HG02981 (cell line): Measurements from ENCODE around the gene S100A12.

ENCODE experiments used
- ATAC-seq: cut with Tn5 transposase; IDR thresholded peaks from one replicate; pipeline ENCODE4 v1.9.1; 2021; ENCODE audit warnings: mild to moderate bottlenecking, moderate library complexity; ENCODE audit not compliant: unreplicated experiment

The S100A12 gene

DNA sequence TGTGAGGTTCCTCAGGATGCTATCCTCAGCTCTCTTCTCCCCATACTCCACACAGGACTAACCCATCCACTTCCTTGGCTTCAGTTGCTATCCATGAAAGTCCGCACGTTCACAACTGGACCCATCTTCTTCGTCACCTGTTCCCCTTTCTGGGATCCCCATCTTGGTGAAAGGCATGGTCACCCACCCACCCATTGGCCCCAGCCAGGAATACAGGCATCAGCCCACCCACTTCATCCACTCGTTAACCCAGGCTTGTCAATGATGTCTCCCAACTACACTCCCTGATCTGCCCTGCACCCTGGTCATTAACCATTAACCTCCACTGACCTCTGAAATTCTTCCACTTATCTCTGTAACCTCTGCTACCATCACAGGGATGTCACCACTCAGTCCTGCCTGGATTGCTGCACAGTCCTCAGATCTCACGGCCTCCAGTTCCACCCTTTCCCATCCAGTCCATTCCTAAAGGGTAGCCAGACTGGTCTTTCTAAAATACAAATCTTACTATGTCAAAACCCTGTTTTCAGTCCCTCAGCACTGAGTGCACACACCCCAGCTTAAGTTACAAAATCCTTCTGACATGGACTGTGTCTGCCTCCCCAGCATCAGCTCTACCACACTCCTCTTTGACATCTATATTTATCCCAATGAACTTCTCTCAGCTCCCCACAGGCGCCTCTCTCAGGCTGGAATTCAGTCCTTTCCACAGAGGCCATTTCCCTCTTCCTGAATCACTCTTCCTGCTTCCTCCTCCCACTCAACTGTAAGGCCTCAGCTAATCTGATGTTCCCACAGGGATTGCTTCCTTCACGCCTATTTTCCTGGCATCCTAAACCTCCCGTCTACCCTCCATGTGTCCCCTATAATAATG, 37.2 kb downstream of the S100A12 start:
- no peak for ATAC-seq

DNA sequence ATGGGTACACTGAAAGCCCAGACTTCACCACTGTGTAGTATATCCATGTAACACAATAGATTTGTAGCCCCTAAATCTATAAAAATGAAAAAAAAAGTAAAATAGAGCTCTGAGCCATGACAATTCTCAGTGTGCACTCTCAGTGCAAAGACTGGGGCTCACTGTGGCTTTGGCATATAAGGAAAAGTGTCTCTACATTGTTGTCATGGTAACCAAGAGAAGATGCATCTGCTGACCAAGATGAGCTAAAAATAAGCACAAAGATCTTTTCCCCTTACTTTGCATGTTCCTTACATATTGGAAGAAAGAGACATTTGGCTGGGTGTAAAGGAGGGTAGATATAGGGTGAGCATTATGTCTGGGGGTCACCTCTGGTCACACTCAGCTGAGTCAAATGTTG, 38.8 kb downstream of the S100A12 start:
- ATAC-seq = no peak

DNA sequence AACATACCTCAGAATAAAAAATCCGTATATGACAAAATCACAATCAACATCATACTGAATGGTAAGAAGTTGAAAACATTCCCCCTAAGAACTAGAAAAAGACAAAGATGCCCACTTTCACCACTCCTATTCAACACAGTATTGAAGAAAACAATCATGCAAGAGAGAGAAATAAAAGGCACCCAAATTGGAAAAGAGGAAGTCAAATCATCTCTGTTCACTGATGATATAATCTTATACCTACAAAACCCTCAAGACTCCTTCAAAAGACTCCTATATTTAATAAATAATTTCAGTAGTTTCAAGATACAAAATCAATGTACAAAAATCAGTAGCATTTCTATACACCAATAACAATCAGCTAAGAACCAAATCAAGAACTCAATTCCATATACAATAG, 41.5 kb downstream of the S100A12 start:
- ATAC-seq = no peak

- no peak for ATAC-seq
Observed at GRCh38 chr1:153324912-153325311, 50.5 kb downstream of the S100A12 start.
